Measurements from ENCODE around the gene KRTAP24-1.

KRTAP24-1 gene

DNA sequence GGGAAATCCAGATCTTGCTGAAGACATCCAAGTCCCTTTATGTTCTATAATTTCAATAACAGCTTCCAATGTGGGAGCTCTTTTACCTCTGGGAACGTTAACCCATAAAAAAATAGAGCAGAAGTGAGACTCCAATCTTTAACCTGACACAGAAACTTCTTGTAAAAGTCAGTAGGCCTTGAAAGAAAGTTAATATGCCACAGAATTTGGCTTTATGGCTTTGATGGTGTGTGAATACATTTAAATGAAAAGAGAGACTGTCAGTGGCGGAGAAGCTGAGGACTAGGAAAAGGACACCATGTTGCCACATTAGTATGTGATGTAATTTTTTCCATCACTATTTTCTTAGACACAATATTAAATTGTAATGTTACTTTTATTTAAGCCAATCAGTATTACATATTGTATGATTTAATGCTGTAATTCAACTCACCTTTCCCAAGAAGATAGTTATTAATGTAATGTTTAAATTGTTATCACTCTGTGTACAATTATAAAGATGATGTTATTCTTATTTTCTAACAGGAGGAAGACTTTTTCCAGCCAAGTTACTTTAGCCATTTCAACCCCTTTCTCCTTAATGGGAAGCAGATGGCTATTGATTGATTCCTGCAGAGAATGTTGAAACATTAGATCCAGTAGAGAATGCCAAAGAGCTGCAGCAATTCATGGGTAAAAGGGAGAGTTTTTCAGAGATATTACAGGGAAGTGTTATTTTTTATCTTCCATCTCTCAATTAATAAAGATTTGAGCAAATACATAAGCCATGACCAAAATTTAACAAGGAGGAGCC, 49.3 kb downstream of the KRTAP24-1 start:
- peak; percentile 88 for DNase-seq

GRCh38 chr21:30232011-30232410, 50.7 kb downstream of the KRTAP24-1 start:
- no peak for DNase-seq

Data from NCI-H446 treated with DMSO at 0.1 percent for 48 hours (cell line).